NK-92 (cell line): ENCODE results near the gene EME2.

ENCODE experiments used
- DNase-seq: peaks from one replicate; lab custom pipeline; 2025; ENCODE audit not compliant: unreplicated experiment; lab: John Stamatoyannopoulos, UW

The EME2 gene

GRCh38 chr16:1777375-1778199, 5.0 kb downstream of the EME2 start:
- no peak for DNase-seq

GRCh38 chr16:1778200-1779179, 5.9 kb downstream of the EME2 start:
- DNase-seq = no peak

DNA sequence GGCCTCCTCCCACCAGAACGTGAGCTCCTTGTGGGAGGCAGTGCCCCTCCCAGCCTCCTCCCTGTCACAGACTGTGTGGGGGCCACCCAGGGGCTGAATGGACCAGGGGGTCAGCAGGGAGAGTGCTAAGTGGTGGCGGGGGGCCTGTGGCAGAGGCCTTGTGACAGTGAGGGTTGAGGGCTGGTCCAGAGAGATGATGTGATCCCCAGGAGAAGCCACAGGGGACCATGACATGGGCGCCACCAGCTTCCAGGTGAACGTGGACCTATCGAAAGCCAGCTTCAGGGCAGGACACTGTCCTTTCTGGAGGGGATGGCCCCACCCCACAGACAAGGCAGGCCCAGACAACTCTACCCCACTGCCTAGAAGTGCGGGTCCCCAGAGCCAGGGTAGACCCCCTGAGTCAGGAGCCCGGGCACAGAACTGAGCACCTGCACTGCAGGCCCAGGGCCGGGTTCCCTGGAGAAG, 6.7 kb downstream of the EME2 start:
- no peak for DNase-seq

DNA sequence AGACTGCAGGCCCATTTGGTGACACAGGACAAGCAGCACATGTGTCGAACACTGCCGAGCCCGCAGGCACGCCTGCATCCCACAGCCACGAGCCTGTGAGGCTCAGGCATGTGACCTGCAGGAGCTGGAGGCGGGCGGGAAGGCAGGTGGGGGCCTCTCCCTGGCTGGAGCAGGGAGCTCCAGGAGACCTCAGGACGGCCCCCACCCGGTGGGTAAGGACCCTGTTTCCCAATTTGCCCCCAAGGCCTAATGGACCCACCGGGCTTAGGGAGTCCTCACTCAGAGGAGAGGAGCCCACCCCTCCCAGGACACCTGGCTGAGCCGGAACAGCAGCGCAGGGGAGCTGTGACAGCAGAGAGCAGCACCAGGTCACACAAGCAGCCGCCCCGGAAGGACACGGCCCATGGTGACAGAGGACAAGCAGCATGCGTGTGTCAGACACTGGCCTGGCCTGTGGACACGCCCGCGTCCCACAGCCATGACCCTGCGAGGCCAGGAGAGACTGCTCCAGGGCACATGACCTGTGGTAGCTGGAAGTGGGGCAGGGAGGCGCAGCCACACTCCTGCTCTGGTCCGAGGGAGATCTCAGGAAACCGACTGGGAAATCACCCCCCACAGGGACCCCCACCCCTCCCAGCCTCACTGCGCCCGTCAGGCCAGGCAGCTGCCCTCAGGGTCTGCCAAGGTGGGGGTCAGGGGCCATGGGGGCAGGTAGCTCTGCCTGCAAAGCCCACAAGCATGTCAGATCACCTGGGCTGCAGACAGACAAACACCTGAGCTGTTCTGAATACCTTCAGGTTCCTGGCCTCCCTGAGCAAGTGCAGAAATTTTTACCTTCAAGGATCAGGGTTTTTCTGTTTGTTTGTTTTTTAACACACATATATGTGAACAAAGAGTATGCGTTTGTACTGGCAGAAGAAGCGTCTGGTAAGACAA, 7.4 kb downstream of the EME2 start:
- no peak for DNase-seq

DNA sequence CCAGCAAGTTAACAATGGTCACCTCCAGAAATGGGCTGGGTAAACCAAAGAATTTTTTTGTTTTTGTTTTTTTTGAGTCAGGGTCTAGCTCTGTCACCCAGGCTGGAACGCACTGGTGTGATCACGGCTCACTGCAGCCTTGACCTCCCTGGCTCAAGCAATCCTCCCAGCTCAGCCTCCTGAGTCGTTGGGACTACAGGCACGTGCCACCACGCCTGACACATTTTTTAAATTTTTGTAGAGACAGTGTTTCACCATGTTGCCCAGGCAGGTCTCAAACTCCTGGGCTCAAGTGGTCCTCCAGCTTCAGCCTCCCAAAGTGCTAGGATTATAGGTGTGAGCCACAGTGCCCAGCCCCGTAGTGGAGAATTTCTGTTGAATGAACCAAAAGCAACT, 8.1 kb downstream of the EME2 start:
- DNase-seq = no peak

GRCh38 chr16:1781254-1781653, 8.6 kb downstream of the EME2 start:
- DNase-seq = no peak

- DNase-seq = no peak
Observed at GRCh38 chr16:1781758-1782407, 9.3 kb downstream of the EME2 start.

DNA sequence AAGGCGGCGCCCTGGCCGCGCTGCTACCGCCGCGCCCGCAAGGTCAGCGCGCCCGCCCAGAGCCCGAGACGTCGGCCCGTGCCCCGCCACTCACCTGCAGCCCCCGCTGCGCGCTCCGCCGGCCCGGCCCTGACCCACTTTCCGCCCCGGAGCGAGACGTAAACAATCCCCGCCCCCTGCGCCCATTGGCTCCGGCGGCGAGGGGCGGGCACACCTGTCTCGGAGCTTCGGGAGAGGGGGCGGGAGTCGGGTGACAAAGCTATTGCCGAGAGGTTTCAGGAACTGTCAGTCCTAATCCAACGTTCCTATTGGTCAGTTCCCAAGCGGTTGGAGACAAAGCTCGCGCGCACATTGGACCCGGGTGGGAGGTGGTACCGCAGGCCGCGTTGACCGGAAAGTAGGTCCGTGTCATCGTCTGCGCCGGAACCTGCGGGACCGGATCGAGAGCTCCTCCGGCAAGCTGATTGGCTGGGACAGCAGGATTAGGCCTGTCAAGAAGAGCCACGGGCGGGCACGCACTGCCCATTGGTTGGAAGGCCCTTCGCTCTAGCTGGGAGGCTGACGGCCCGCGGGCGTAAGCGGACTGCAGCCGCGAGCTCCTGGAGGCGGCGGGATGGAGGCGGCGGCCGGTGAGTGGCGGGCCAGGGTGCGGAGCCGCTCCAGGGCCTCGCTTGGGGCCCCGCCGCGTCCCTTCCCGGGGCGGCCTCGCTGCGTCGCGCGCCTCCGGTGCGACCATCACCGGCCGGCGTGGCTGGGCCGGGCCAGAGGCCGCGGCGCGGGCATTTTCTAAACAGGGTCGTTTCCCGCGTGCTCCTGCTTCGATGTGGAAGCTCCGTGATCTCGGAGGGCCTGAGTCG, 10.0 kb downstream of the EME2 start, which contains the start of the genes NUBP2 and SPSB3:
Gene NUBP2, plus strand, starts transcription at position 553 of the 857 bp plus-strand sequence. Its CDS starts 61 bp downstream, at position 614.
Gene SPSB3, minus strand, starts transcription at position 164 of the 857 bp plus-strand sequence. CDS start 1,088 bp downstream, outside the sequence.
- DNase-seq = peak; percentile 85

GRCh38 chr16:1784977-1785845, 12.6 kb downstream of the EME2 start:
- DNase-seq = no peak

GRCh38 chr16:1785846-1786170, 13.2 kb downstream of the EME2 start:
- DNase-seq = no peak

GRCh38 chr16:1786242-1787055, 13.8 kb downstream of the EME2 start:
- DNase-seq = no peak

GRCh38 chr16:1787056-1787321, 14.4 kb downstream of the EME2 start:
- no peak for DNase-seq

GRCh38 chr16:1787322-1788094, 14.9 kb downstream of the EME2 start:
- no peak for DNase-seq

- DNase-seq = no peak
Observed at GRCh38 chr16:1788095-1788707, 15.6 kb downstream of the EME2 start.

GRCh38 chr16:1788708-1789100, 16.1 kb downstream of the EME2 start:
- DNase-seq = no peak

DNA sequence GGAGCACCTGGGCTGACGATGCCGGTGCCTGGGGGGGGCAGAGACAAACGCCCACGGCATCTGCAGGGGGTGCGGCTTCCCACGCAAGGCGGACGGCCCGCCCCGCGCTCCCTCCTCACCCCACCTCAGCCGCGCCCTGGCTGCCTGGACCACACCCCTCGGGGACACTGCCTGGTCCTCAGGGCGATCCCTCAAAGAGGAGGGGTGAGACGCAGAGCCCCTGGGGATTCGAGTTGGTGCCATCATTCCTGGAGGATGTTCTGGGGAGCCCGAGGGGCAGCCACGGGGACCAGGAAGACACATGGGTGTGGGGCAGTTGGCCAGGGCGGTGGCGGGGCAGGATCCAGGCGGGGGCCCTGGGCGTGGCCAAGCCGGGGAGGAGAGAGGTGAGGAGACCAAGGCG, 17.0 kb downstream of the EME2 start:
- no peak for DNase-seq

- DNase-seq = no peak
Observed at GRCh38 chr16:1790261-1790610, 17.6 kb downstream of the EME2 start.
